ENCODE measurements around the gene CD207.
"Not testable (repeated sequence)": the region's sequence is repeated elsewhere in the genome, so short reads cannot be mapped to it uniquely, and the experiment has no call there.

The CD207 gene

DNA sequence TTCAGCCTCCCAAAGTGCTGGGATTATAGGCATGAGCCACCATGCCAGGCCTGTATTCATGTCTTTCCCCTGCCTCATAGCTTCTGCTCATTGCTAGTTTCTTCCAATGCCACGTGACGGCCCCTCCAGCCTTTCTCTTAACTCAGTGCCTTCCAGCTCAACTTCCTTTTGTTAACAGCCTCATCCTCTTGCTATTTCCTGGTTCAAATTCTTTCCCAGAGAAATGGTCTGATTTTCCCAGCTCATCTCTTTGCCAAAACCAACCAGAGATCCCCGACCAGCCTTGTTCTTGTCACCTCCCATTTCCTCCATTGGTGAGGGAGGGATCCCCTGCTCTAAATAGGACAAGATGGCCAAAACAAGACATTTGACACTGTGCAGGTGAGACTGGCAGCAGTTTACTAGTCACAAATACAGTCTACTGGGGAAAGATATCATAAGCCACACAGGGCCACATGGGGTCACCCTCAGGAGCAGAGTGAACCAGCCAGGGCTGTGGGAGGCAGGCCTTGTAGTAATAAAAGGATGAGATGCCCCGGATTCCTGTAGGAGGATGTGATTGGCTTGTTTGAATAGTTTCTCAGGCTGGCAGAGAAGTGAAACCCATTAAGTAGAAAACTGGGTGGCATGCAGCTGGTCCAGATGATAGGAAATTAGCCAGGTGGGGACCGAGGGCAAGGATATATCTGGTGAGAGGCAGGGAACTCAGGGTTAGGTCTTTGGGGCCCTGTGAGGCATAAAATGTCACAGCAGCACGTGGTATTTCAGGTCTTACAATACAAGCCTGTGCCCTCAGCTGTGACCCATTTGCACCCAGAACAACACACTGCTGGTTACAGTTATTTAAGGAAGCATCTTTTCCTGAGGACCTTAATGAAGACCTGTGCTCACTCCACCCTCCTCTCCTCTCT is 6.4 kb downstream of the CD207 start:
- DNase-seq, result no peak

DNA sequence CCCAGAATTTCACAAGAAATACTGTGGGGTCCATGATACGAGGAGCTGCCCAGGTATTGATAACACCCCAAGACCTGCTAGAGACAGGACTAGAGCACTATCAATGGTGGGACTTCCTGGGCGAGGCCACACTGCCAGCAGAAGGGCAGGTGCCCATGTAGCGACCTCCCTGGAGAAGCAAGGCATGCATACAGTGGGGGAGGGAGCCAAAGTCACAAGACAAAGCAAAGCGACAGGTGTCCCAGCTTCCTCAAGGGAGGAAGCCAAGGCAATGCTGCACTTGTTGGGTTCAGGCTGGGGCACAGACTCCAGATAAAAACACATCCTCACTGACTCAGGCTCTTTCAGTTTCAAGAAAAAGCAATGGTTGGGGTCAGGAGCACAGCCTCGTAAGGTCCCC is 7.5 kb downstream of the CD207 start:
- DNase-seq, result no peak

DNA sequence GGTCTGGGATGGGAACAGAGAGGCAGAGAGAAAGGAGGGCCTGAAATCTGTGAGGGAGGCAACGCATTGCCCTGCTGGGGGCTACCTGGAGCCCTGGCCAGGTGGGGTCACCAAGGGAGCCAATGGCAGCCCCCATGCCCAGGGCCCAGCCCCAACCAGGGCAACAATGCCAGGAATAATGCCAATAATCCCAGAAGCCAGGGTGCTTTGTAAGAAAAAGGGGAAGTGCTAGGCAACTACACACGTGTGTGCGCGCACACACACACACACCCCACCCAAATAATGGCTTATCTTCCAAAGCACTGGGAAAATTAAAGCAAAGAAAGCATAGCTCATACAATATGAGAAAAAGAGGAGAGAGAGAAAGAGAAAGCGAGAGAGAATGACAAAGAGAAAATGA is 8.2 kb downstream of the CD207 start:
- DNase-seq, result no peak

DNA sequence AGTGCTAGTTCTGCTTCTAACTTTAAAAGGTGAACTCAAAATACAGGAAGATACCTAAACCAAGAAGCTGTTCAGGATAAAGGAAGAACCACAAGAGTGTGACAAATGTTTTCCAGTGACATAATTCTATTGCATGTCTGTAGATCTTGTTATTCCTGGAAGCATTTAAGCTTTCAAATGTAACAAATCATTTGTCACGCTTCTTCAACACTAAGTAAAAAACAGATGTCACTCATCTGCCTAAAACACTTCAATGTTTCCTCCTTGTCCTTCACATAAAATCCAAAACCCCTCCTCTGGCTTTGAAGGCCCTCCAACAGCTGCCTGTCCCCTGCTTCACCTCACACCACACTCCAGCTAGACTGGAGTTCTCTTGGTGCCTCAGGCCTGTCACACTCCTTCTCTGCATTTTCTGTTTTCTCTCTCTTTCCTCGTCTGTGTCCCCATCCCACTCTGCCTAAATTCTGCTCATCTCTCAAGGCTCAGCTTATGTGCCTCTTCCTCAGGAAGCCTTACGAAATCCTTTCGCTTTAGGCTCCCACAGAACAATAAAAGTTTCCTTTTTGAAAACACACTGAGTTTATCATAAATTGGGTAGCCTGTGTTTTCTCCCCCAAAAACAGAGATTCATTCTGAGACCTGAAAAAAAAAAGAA is 8.8 kb downstream of the CD207 start:
- no peak for DNase-seq

DNA sequence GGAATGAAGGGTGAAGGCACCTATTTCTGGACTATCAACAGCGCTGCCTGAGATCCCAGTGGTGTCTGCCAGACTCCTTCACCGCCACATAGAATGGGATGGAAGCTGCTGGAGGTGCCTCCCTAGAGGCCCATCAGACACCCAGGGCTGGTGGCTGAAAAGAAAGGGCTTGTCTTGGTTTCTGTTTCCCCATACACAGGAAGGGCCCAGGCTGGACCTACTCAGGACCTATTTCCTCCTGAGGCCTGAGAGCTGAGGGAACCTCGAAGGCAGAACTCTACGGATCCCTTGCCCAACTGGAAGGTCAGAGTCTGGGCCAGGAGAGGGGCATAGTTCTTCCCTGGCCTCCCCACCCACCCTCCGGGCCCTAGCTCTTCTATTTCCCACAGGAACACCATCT is 12.4 kb downstream of the CD207 start:
- no peak for DNase-seq

DNA sequence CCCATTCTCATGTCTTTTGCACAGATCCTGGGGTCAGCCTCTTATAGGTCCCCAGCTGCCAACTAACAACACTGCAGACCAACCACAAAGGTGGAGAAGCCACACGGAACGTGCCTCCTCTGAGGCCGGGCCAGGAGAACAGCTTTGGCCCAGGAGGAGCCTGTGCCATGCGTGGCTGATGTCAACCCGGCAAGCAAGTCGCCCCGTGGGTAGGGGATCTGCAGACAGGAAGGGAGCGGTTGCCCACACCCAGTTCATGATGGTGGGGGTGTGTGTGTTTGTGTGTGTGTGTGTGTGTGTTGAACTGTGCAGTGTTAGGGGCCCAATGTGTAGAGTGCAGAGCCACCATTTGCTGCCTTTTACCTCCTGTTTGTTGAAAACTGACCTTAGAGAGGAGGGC is 12.8 kb downstream of the CD207 start:
- no peak for DNase-seq

DNA sequence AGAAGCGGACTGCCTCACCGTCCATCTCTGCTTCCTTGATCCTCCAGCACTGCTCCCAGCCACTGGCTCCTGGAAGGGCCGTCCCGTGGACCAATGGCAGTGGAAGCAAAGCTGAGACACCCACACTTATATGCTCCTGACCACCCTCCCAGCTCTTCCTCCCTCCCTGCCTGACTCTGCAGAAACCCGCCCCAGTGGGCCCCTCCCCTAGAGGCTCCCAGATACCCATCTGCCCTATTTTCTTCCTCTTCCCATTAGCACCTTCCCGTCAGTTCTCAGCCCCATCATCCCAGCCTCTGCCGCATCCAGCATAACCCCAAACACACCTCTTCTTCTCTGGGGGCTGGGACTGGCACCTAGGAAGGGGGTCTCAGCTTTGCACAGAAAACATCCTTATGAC is 15.1 kb downstream of the CD207 start, which contains the start of gene CLEC4F:
Gene CLEC4F, minus strand, starts transcription at position 101 of the 400 bp plus-strand sequence. Its CDS starts 76 bp downstream, at position 25.
- DNase-seq, result no peak

DNA sequence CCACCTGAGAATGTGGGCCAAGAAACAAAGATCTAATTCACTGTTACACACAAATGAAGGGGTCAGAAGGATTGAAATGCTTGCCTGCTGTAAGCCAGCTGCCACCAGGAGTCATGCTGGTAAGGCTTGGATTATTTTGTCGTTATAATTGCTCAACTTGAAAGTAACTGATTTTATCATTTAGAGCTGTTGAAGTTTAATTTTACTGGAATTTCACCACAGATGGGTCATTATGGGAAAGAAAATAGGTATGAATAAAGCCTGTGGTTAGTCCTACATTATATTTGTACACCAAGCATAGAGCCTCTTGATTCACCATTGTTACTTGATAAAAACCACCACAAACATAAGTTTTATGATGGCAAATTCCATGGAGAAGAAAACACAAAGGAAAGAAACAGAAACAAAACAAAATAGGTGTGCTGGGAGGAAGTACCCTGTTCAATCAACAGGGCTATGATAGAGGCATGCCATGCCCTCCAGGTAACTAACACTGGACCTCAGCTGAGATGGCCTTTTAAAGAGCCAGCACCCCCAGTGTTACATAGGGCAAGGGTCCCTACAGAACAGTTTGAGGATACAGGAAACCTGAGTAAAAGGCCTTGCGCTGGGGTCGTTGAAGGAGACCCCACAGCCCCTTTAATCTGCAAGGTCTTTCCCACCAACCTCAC is 18.2 kb downstream of the CD207 start:
- no peak for DNase-seq

DNA sequence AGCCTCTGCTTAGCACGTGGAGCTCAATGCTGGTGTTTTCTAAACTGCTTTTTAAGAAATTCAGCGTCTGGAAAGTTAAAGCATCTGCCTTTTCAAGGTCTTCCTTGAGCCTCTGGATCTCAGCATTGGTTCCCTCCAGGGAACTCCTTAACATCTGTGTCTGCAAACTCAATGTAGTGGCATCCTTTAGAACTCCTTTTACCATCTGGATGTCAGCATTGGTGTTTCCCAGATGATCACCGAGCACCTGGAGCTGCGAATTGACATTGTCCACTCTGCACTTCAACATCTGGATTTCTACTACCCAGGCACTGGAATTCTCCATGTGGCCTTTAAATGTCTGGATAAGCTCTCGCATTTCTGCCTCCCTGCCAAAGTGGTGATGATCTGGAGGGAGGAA is 18.9 kb downstream of the CD207 start:
- DNase-seq, result no peak

DNA sequence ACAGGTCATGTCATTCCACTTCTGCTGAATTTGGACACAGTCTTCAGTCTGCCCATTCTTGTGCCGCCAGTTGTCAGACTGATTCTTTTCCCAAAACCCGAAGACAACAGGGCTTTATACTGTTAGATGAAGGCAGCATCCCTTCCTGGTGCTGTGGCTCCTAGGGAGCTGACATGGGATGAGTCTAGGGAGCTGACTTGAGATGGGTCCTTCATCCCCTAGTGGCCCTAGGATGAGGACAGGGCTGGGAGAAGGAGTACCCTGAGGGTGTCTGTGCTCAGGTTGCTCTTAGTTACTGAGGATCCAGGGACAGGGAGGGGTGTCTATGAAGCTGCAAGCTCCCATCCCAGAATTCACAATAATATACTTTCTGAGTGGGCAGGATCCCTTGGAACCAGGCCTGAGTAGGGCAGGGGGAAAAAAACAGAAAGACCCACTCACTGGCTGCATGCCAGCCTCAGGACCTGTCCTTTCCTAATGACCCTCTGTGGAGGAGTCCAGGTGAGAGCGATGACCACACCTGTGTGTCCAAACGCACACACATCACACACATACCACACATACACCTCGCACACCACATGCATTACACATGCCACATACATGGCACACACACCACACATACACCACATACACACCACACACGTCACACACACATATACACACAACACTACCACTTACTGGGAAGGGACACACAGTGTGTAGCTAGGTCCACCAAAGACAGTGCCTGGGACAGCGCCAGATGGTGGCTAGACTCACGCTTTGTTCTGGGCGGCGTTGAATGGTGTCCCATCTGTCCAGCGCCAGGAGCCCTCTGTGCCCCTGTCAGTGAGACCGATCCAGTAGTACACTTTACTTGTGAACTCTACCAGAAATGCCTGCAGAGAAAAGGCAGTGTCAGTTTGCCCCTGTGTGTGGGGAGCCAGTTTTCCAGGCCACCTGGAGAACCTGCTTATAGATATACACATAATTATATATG is 26.3 kb downstream of the CD207 start:
- no peak for DNase-seq

DNA sequence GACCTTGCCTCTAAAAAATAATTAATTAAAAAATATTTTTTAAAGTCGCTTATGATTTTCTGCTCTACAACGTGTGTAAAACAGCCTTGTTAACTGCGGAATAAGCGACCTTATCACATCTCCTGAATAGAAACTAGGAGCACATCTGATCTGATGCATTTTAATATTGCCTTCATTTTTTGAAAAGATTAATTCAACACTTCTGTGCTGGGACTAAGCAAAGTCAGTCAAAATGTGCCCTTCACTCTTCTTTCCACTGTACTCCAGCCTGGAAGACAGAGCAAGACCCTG is 27.8 kb downstream of the CD207 start:
- no peak for DNase-seq

DNA sequence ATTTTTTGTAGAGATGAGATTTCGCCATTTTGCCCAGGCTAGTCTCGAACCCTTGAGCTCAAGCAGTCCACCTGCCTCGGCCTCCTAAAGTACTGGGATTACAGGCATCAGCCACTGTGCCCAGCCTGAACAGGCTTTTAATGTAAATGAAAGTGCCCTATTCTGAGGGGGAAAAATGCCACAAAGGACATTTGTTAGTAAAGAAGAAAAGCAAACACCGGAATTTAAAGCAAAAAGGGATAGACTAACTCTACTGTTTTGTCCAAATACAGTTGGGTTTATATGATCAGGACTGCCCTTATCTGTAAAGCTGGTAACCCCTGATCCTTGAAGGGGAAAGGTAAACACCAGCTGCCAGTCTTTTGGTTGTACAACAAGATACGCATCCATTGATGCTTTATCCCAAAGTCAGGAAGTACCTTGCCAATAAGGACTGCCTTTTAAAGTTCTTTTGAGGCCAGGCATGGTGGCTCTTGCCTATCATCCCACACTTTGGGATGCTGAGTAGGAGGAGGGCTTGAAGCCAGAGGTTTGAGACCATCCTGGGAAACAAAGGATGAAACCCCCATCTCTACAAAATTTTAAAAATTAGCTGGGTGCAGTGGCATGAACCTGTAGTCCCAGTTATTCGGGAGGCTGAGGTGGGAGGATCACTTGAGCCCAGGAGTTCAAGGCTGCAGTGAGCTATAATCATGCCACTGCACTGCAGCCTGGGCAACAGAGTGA is 28.4 kb downstream of the CD207 start:
- DNase-seq, result no peak

DNA sequence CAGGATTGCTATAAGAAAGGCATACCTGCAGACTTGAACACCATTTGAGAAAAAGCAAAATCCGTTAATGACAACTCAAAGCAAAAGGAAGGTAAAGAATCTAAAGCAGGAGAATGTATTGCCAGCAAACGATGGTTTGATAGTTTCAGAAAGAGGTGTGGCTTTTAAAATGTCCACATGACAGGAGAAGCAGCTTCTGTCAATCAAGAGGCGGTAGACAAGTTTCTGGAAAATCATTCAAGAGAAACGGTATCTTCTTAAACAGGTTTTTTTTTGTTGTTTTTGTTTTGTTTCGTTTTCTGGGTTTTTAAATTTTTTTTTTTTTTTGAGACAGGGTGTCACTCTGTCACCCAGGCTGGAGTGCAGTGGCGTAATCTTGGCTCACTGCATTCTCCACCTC is 29.0 kb downstream of the CD207 start:
- no peak for DNase-seq

DNA sequence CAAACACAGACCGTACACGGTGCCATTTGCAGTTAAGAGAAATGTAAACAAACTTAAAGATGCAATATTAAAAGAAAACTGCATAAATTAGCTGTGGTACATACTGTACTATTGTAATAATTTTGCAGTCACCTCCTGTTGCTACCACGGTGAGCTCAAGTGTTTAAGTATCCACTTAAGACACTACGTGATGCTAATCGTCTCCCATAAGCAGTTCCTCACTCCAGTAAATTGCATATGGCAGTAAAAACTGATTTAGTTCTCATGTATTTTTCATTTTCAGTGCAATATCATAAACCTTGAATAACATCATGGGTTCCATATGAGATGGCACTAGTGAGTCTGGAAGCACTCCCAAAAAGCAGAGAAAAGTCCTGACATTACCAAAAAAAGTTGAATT is 29.6 kb downstream of the CD207 start:
- DNase-seq, result no peak

DNA sequence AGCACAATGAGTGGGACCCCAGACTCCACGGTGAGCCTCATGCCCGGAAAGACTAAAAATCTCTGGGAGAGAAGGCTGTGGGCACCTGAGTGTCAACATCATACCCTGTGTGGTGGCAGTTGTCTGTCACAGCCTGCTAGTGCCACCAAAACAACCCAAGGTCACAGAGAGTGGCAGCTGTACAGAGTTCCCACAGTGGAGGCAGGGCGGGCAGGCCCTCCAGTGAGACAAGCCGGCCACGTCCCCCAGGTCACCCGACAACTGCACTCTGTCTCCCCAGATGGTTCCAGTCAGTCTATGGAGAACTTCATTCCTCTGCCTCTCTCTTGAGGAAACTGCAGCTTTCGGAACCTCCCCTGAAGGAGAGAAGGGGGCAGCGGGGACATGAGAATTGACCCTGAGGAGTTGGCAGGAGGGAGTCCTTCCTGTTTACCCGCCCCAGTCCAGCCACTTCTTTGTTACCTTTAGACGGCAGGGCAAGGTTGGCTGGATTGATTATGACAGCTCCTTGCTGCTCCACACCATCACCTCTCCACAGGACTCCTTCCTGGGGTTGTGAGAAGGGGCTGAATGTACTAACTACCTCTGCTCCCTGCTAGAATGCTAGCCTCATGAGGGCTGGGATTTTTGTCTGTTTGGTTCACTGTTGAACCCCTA is 33.9 kb downstream of the CD207 start:
- DNase-seq, result no peak

DNA sequence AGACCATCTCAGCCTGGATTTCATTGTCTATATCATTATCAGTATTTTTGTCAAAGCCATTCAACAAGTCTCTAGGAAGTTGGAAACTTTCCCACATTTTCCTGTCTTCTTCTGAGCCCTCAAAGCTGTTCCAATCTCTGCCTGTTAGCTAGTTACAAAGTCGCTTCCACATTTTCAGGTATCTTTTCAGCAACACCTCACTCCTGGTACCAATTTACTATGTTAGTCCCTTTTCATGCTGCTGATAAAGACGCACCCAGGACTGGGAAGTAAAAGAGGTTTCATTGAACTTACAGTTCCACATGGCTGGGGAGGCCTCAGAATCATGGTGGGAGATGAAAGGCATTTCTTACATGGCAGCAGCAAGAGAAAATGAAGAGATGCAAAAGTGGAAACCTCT is 35.9 kb downstream of the CD207 start:
- DNase-seq, result no peak

DNA sequence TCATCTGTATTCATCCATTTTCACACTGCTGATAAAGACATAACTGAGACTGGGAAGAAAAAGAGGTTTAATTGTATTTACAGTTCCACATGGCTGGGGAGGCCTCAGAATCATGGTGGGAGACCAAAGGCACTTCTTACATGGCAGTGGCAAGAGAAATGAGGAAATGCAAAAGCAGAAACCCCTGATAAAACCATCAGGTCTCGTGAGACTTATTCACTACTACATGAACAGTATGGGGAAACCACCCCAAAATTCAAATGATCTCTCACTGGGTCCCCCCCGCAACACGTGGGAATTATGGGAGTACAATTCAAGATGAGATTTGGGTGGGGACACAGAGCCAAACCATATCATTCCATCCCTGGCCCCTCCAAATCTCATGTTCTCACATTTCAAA is 37.6 kb downstream of the CD207 start:
- not testable (repeated sequence) for DNase-seq

DNA sequence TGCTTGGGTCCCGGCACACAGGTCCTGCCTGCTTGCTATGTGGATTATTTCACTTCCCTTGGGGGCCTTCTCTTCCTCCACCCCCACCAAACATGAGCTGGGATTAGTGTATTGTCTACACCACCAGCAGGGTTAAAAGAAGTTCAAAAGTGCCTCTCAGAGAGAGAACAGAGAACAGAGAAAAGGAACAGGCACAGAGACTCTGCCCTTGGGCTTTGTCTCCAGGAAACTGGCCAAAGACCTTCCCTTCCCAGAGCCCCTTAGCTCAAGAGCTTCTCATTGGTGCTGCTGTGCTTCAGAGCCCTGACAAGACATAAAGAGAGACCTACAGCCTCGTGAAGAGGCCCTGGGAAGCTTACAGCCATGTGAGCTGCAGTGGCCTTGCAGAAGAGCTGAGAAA is 38.1 kb downstream of the CD207 start:
- DNase-seq, result no peak

DNA sequence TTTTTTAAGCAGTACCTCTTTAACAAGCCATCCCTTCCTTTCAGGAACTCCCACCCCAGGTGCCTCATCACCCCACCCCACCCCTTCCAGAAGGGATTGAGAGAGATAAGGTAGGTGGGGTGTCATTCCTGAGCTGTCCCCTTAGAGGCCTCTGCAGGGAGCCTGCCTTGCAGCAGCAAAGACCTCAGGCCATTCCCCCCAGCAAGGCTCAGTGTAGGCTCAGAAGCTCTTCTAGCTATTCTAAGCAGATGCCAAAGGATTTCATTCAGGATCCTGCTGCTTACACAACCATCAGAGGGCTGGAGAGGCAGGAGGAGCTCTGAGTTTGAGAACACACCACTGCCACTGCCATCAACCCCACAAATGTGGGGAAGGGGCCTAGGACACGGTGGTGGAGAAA is 39.4 kb downstream of the CD207 start:
- no peak for DNase-seq

DNA sequence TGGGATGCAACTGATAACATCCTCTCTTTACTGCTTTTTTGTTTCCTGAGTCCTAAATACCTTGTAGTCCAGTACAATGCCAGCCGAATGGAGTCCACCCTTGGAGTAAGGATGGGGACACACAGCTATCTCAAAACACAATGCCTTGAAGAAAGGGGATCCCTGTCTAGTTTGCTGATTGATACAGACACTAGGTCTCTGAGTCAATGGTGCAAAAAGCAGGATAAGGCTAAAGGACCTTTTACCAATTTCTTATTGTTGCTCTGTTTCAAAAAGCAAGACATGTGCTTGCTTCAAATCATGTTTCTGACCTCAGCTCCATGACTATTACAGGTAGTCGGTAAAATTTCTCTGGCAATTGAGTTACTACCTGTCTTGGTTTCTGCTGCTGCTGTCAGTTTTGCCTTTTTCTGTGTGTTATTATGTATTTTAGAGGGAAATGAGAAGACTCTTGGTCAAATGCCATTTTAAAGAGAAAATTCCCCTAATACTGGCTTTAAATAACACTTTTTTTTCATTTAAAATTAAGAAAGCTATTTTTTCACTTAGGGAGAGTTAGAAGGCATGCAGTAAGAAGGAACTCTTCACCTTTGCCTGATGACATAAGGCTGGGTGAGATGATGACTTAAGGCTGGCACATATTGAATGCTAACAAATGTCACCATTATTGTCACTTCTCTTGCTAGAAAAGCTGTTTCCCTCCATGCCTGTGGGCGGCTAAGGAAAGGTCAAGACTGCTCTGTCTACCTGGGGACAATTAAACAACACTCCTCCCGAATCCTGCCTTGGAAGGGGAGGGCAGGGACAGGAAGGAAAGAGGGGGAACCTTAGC is 40.2 kb downstream of the CD207 start:
- DNase-seq, result no peak

Data from right kidney (tissue), 1 donor.